GM12801 (cell line): ENCODE results near the gene SLC1A7.
A peak's percentile ranks its signal among the peaks of the same experiment; 100 is the strongest.

Experiments used
- CTCF ChIP-seq: IDR thresholded peaks from one replicate; pipeline ENCODE4 v1.5.1; 2011; ENCODE audit warnings: control low read depth; ENCODE audit not compliant: insufficient read length; ENCODE audit errors: extremely low read depth

SLC1A7 gene

DNA sequence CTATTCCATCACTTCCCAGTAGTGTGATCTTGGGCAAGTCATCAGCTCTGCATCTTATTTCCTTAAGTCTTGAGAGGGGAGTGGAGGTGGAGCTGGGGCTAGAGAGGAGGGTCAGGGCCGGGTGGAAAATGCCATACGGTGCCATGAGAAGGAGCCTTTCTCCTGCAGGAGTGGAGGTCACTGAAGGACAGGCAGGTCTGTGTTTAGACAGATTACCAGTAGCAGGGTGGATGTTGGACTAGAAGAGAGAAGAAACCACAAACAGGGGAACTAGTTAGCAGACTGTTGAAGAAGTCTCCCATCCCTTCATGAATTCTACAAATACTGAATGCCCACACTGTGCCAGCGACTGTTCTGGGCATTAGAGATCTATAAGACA lies 40.3 kb upstream of the SLC1A7 start:
- no peak for TF ChIP-seq CTCF

- peak; percentile 19 for TF ChIP-seq CTCF
These were observed 39.7 kb upstream of the SLC1A7 start for GRCh38 chr1:53182111-53182593.

DNA sequence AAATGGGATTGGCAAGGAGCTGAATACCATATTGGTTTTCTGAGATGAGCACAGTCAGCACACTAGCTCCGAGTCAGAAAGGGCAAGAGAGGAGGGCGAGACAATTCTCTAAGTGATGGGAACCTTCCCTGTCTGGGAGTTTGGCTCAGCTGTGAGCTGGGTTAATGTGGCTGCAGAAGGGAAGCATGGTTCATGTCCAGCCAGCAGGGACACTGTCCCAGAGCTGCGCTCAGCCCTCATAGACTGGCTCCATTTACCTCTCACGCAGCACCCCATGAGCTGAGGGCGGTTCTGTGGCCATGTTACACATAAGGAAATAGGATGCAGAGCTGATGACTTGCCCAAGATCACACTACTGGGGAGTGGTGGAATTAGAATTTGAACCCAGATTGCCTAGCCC lies 38.5 kb upstream of the SLC1A7 start:
- TF ChIP-seq CTCF, result no peak

DNA sequence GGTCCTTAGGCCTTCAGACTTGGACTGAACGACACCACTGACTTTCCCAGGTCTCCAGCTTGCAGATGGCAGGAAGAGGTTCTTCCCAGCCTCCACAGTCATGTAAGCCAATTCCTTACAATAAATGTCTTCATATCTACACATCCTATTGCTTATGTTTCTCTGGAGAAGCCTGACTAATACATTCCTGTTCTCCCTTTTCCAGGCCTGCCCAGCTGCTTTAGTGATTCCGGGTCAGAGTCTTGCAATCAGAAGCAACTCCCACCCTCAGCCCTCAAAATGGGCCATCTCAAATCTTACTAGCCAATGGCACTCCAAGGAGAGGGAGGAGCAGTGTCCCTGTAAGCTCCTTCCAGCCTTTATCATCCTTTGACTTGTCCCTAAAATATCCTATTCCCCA lies 37.8 kb upstream of the SLC1A7 start:
- TF ChIP-seq CTCF, result no peak

DNA sequence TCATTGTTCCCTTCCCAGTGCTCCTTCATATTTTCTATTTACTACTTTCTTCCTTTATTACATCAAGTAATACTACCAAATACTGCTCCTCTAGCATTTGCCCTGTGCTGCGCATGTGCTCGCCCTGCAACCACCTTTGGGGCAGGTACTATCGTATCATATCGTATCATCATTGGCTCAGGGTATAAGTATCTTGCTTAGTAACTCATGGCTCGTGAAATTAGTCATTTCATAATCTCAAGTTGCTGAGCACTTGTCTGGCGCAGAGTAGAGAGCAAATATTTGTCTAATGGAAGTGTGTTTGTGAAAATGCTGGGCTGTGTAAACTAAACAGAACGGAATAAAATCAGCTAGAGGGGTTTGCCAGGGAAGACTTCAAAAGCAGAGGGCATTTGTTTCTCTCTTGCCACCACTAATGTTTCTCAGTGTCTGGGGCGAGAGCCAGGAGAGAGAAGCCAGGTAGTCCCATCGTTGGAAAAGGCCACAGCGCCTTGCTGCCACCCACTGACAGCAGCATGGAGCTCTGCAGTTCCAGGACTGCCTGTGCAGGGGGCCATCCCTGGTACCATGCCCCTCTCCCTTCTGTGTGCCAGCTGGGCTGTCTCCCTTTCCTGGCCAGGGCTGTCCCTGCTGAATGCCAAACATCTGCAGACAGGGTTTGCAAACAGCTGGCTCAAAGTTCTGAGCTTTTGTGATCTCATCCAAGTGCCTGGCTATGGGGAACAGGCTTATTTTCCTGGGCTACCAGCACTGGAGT lies 34.2 kb upstream of the SLC1A7 start:
- no peak for TF ChIP-seq CTCF

- TF ChIP-seq CTCF, result no peak
These were observed 32.8 kb upstream of the SLC1A7 start for GRCh38 chr1:53174971-53175913.

GRCh38 chr1:53172426-53173128 lies 30.1 kb upstream of the SLC1A7 start:
- TF ChIP-seq CTCF, result no peak
